Testis (tissue), 3 donors: ENCODE measurements around the gene CCDC60. TPM values are rescaled to one million over a fixed set of nuclear protein-coding genes. Genes with fewer than 3 reads are reported as not detected.

Experiments used
- DNase-seq: peaks from one replicate; pipeline ENCODE4 v3.0.0-alpha.2; 2019
- H3K27ac ChIP-seq, 2 donors: fragments of 200-600 bp; sonication (generic); one replicate each; pipeline ENCODE4 v1.5.1; 2019
- H3K27me3 ChIP-seq: fragments of 200-600 bp; sonication (generic); one replicate; pipeline ENCODE4 v1.5.1; 2019
- H3K36me3 ChIP-seq: fragments of 200-600 bp; sonication (generic); one replicate; pipeline ENCODE4 v1.5.1; 2017; ENCODE audit warnings: low read depth; ENCODE audit errors: missing control alignments
- H3K4me1 ChIP-seq: fragments of 200-600 bp; sonication (generic); one replicate; pipeline ENCODE4 v1.5.1; 2019
- H3K4me3 ChIP-seq, 2 donors: fragments of 200-600 bp; sonication (generic); one replicate each; pipeline ENCODE4 v1.5.1; 2017 to 2019
- H3K9me3 ChIP-seq: fragments of 200-600 bp; sonication (generic); one replicate; pipeline ENCODE4 v1.5.1; 2017
- CTCF ChIP-seq, 3 experiments: fragments of 450-650 bp in 2 of 3; fragments of 200-600 bp in 1 of 3; sonication (generic) in 1 of 3; IDR thresholded peaks; one replicate each; pipeline ENCODE4 v1.5.1; 2016 to 2019; ENCODE audit warnings: antibody characterized with exemption in 3 of 3, mild to moderate bottlenecking in 2 of 3, moderate library complexity in 1 of 3
- POLR2A ChIP-seq: fragments of 450-650 bp; IDR thresholded peaks from one replicate; pipeline ENCODE4 v1.6.1; 2017; ENCODE audit warnings: antibody characterized with exemption, mild to moderate bottlenecking, moderate library complexity
- WGBS, 2 donors: methylation state at CpG; one replicate each; pipeline ENCODE4 v1.1.5; 2018; 5-methylcytosine and 5-hydroxymethylcytosine counted together
- intact Hi-C: fragments of 100-400 bp; cut with DNase I; formaldehyde crosslinking; loops from one replicate; pipeline ENCODE4 v1.15.1; 2023; ENCODE audit warnings: low total_unique reads
- polyA plus RNA-seq: library from polyadenylated mRNA; stranded (reverse); fragments of 350-450 nt; fragmentation: Illumina TruSeq; extraction: RNeasy Lipid Tissue Mini Kit (QIAGEN cat#74804); gene quantifications from one replicate; pipeline ENCODE4 v1.2.3, GENCODE V29; 2014; ENCODE audit warnings: low read depth, low replicate concordance; ENCODE audit not compliant: insufficient read depth
- total RNA-seq, 2 donors: library from RNA; depleted of rRNA; stranded (reverse); fragments of >200 nt; gene quantifications; one replicate each; pipeline ENCODE4 v1.2.3, GENCODE V29; 2016

CCDC60 gene
- total and polyA plus RNA-seq, 3 donors from 2014 or later = 5.7 to 35.6 (median 11.4) TPM

- no peak for DNase-seq
- Histone ChIP-seq H3K27me3 (no peaks in the 10 kb centered on the region), H3K4me1 (no peaks in the 10 kb centered on the region), H3K27ac (no peak overlapping the region), H3K36me3 (no peaks in the 10 kb centered on the region), H3K9me3 (no peaks in the 10 kb centered on the region), H3K4me3 (no peak overlapping the region)
- WGBS, 2 donors = 60 to 62% methylated on average over 2 of the region's 2 CpGs
- no peak for TF ChIP-seq POLR2A
- TF ChIP-seq CTCF (IDR thresholded peaks at IDR 0.05) = no peak
- intact Hi-C loops = no loop called here
Observed at GRCh38 chr12:119296535-119296934, 38.0 kb upstream of the CCDC60 start.

GRCh38 chr12:119299130-119299529, 35.4 kb upstream of the CCDC60 start:
- no peak for DNase-seq
- no peaks in the 10 kb centered on the region for H3K9me3 ChIP-seq
- no peaks in the 10 kb centered on the region for H3K36me3 ChIP-seq
- TF ChIP-seq CTCF (IDR thresholded peaks at IDR 0.05) (no peak), POLR2A (no peak)
- no peak overlapping the region for H3K4me3 ChIP-seq
- no peaks in the 10 kb centered on the region for H3K4me1 ChIP-seq
- H3K27ac ChIP-seq = no peak overlapping the region
- no peaks in the 10 kb centered on the region for H3K27me3 ChIP-seq
- intact Hi-C loops = no loop called here

- no peak for DNase-seq
- WGBS, 2 donors = 78 to 82% methylated on average over 9 of the region's 9 CpGs
Observed at GRCh38 chr12:119301379-119301778, 33.1 kb upstream of the CCDC60 start.

GRCh38 chr12:119302451-119303080, 32.0 kb upstream of the CCDC60 start:
- Histone ChIP-seq H3K9me3 (no peaks in the 10 kb centered on the region), H3K36me3 (no peaks in the 10 kb centered on the region), H3K27ac (no peak overlapping the region), H3K4me3 (no peak overlapping the region), H3K4me1 (no peaks in the 10 kb centered on the region), H3K27me3 (no peaks in the 10 kb centered on the region)
- DNase-seq = no peak
- WGBS, 2 donors = 10 to 28% methylated on average over 7 of the region's 7 CpGs
- TF ChIP-seq CTCF (IDR thresholded peaks at IDR 0.05) (no peak), POLR2A (no peak)
- intact Hi-C loops = no loop called here

More at GRCh38 chr12:119301379-119301778, 33.1 kb upstream of the CCDC60 start:
- Histone ChIP-seq H3K9me3 (no peaks in the 10 kb centered on the region), H3K4me3 (no peak overlapping the region), H3K36me3 (no peaks in the 10 kb centered on the region), H3K27ac (no peak overlapping the region), H3K4me1 (no peaks in the 10 kb centered on the region), H3K27me3 (no peaks in the 10 kb centered on the region)
- intact Hi-C loops = no loop called here
- TF ChIP-seq POLR2A (no peak), CTCF (IDR thresholded peaks at IDR 0.05) (no peak)

DNA sequence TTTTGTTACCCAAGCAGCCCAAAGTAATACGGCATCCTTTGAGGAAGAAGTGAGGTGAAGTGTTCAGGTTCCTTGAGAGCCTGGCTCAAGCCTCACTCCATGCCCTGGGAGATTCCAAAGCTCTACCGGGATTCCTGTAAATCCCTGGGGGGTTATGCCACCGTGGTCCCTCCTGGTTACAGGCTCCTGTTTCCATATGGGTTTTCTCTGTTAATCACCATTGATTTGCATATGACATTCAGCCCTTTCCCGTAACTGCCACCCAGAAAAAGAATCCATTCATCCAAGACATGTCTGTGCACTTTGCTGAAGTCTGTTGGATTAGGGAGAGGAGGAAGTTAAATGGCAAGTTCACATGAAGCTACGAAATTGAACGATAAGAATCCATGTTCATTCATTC, 27.9 kb upstream of the CCDC60 start:
- Histone ChIP-seq H3K27ac (no peak overlapping the region), H3K27me3 (no peaks in the 10 kb centered on the region), H3K36me3 (no peaks in the 10 kb centered on the region), H3K4me1 (no peaks in the 10 kb centered on the region), H3K9me3 (no peaks in the 10 kb centered on the region), H3K4me3 (no peak overlapping the region)
- 87 to 89% methylated on average over 6 of the region's 6 CpGs for WGBS, 2 donors
- intact Hi-C loops = no loop called here
- DNase-seq = no peak
- TF ChIP-seq CTCF (IDR thresholded peaks at IDR 0.05) (no peak), POLR2A (no peak)
